HG03097 (cell line): ENCODE measurements around the gene METTL16.

ENCODE experiments used
- ATAC-seq: cut with Tn5 transposase; IDR thresholded peaks from one replicate; pipeline ENCODE4 v1.9.1; 2021; ENCODE audit not compliant: unreplicated experiment, low FRiP score

METTL16 gene

GRCh38 chr17:2368359-2368758 lies 143.3 kb downstream of the METTL16 start:
- no peak for ATAC-seq

- no peak for ATAC-seq
Observed at GRCh38 chr17:2366747-2367494, 144.8 kb downstream of the METTL16 start.
